Hematopoietic multipotent progenitor cell (in vitro differentiated cells): ENCODE data around the gene BPIFB1. TPM values are rescaled to one million over a fixed set of nuclear protein-coding genes. Genes with fewer than 3 reads are reported as not detected.

Experiments
- DNase-seq, 3 donors: peaks; one replicate each; pipeline ENCODE4 v3.0.0-alpha.2; 2011 to 2015; ENCODE audit warnings: low read depth in 2 of 3, low spot score in 2 of 3
- total RNA-seq: library from RNA; depleted of rRNA; stranded (reverse); fragments of >200 nt; gene quantifications from one replicate; pipeline ENCODE4 v1.2.3, GENCODE V29; 2012

Gene BPIFB1
- total RNA-seq, 1 donor: not detected

DNA sequence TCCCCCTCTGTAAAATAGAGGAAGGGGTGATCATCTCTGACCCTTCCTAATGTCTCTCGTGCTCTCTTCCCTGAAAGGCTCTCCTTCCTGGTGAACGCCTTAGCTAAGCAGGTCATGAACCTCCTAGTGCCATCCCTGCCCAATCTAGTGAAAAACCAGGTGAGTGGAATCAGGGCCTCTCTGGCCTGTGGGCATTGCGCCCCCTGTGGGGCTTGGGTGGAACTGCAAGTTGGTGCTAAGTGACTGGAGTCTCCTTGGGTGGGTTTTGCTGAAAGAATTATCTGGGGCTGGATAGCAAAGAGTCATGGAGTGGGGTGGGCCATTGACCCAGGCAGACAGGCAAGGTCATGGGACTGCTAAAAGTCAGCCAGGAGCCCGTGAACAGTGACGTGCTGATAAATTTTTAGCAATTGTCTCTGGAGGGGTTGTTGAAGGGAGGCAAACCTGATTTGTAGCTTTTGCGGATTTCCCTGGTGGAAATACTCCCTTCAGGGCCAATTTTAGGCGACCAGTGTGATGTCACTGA is 8.9 kb downstream of the BPIFB1 start:
- DNase-seq: peak; percentile 38 to 63 (median 39)

DNA sequence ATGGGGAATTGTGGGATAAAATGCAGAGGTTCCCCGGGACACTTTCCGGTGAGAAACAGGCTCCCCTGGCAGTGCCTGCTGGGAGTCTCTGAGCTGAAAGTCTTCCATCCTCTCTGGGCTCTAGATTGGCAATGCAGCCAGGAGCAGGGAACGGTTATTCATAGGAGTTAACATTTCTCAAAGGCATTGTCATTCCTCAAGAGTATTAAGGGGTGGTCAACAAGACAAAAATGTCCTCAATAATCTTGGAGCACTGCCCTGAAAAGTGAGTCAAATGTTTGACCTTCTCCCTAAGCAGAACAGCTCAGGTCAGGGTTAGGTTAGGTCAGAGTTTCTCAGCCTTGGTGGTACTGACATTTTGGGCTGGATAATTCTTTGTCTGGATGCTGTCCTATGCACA is 13.2 kb downstream of the BPIFB1 start:
- DNase-seq: no peak

DNA sequence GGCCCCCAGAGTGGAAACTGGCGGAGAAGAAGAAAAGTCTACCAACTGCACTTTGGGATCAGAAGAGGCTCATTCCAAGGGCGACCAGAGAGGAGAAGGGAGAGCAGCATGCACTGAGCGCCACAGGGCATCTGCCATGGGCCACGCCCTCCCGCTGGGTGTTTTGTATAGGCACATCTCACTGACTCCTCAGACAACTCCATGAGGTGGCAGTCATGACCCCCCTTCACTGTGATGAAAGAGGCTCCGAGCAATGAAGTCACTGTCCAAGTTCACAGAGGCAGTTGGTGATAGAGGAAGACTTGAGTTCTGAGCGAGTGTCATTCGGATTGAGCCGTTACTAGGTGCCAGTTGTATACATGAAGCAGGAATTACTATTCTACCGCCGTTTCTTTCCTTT is 15.4 kb downstream of the BPIFB1 start:
- no peak for DNase-seq

DNA sequence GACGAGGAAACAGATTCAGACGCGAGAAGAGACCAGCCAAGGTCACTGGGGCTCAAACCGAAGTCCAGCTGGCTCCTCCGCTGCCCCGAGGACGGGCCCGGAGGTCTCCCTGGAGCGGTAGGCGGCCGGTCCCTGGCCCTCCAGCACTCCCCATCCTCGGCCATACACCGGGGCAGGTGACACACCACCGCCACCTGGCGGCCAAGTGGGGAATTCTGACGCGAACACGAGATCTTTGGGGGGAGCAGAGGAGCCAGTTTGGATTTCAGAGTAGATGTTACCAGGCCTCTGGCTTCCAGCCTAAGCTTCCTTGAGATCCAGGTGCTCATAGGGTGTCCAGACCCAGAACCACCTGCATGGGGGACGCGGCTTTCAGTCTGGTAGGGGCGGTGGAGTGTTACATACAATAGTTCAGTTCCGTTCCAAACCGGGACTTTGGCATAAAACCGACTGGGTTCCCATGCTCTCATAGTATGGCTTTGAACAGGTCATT is 16.1 kb downstream of the BPIFB1 start:
- peak; percentile 62 to 74 (median 62) for DNase-seq

DNA sequence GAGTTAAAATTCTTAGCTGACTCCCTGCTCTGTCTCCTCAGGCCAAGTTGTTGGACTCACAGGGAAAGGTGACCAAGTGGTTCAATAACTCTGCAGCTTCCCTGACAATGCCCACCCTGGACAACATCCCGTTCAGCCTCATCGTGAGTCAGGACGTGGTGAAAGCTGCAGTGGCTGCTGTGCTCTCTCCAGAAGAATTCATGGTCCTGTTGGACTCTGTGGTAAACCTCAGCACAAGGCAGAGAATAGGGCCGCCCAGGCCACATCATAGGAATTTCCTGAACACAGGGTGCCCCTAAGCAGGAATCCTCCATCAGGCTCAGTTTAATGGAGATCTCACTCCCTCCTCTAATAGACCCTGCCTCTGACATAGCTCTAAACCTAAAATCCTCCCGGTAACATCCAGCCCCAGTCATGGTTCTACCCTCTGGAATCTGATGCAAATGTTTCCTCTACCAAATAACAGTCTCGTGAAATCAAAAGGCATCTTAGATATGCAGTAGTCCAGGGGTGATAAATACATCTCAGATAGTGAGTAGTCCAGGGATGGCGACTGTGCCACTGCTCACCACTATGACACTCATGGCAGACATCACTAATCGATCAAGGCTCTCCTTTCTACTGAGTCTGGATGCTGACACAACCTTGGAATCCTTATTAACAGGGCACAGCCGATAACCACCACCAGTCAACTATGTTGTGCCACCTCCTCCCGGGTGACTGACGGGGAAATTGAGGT is 18.3 kb downstream of the BPIFB1 start:
- no peak for DNase-seq

DNA sequence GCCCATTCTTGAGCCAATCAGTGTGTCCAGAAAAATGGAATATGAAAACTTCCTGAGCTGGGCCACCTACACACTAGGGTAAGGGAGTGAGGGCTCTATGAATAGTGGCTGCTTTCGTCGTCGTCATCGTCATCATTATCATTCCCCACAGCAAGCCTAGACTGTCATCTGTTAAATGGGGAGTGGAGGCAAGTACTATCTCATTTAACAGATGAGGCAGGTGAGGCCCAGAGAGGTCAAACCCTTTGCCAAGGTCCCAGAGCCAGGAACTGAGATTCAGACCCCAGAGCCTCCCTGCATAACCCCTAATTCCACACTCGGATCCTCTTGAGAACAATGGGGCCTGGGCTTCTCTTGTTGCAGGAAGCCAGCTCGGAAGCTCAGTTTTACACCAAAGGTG is 20.6 kb downstream of the BPIFB1 start:
- DNase-seq: no peak

DNA sequence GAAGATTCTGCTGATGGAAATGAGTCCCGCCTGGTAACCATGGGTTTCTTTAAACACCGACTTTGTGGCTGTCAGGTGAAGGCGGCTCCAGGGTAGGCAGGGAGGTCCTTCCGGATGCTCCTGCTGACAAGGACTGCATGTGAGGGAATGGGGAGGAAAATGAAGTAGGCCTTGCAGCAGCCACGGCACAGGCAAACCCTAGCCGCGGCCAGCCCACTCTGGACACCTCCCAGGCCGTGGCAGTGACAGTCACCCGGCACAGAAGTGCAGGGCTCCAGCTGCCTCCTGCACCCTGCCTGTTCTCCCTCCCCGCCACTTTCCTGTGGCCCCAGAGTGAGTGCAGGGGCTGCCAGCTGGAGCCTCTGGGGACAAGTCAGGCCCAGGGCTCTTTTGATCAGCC is 21.0 kb downstream of the BPIFB1 start:
- no peak for DNase-seq

DNA sequence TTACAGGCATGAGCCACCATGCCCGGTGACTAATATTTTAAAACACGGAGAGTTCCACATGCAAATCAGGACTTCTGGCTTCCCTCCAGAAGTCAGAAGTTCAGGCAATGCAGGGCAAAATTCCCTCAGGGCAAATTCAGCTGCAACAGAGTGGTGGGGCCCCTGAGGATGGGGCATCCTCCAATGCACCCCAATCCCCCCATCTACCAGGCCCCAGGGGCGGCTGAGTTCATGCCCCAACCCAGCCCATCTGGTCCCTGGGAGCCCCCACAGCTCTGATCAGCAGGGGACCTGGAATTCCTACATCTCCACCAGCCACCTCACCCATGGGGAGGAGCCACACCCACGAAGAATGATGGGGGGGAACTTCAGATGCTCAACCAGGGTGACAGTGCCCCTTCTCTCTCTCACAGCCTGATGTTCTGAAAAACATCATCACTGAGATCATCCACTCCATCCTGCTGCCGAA is 22.6 kb downstream of the BPIFB1 start:
- DNase-seq: no peak

DNA sequence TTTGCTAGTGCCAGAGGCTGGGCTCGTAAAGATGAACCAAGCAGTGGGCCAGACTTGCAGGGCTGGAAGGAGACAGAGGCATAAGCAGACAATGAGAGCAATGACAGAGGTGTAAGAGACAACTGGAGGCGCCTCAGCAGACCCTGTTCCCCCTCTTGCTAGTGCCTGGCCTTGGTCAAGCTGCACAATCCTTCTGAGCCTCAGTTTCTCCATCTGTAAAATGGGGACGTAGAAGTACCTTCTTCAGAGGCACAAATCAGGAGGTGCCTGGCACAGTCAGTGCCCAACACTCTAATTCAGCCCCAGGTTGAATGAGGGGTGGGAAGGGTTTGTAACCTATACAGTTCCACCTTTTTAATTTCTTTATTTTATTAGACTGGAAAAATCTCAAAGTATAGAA is 23.2 kb downstream of the BPIFB1 start:
- DNase-seq: no peak

DNA sequence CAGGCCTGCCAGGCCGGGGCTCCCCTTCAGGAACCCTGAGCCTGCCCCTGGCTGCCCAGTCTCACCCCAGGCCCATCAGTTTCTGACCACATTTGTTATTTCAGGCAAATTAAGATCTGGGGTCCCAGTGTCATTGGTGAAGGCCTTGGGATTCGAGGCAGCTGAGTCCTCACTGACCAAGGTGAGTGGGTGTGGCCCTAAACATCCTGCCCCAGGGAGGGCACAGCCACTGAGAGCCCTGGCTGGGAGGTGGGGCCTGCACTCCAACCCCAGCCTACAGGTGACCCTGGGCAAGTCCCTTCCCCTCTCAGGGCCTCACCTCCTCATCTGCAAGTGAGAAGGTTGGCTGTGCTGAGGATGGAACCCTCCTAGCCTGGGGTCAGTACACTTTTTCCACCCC is 23.8 kb downstream of the BPIFB1 start:
- no peak for DNase-seq

DNA sequence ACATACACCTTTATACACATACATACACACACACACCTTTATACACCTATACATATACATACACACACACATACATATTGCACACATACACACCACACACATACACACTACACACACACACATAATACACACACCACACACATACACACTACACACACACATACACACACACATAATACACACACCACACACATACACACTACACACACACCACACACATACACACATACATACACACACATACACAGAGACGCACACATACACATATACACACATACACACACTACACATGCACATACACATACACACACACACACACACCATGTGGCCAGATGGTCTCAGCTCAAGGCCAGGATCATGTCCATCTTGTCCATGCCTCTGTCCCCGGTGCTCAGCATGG is 25.7 kb downstream of the BPIFB1 start:
- no peak for DNase-seq

DNA sequence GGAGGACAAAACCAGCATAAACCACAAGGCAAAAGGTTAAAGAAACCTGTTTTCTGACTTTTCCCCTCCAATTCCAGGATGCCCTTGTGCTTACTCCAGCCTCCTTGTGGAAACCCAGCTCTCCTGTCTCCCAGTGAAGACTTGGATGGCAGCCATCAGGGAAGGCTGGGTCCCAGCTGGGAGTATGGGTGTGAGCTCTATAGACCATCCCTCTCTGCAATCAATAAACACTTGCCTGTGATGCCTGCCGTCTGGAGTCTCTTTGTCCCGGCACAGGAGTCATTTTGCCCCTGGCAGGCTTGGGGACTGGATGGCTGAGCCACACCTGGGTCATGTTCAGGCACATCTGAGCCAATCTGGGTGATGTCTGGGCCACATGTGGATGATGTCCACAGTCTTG is 26.6 kb downstream of the BPIFB1 start:
- DNase-seq: no peak

DNA sequence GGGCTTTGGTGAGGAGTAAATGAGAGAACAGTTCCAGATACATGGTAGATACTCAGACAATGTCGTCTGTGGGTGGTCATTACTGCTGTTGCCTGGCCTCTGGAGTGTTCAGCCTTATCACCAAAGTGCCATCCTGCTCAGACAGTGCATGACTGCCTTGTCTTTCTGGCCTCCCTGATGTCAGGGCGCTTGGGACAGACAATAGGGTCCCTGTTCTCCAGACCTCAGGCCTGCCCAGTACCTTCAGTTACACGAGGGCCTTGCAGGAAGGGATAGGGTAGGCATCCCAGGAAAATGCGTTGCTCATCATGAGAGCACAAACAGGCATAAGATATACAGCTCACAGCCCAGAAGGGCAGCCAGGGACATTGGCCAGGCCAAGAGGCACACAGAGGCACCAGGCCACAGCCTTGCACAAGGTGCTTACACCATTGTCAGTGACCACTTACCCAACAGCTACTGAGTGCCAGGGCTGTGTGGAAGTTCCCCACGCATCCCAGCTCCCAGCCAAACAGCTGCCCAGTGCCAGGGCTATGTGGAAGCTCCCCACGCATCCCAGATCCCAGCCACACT is 27.4 kb downstream of the BPIFB1 start:
- no peak for DNase-seq

DNA sequence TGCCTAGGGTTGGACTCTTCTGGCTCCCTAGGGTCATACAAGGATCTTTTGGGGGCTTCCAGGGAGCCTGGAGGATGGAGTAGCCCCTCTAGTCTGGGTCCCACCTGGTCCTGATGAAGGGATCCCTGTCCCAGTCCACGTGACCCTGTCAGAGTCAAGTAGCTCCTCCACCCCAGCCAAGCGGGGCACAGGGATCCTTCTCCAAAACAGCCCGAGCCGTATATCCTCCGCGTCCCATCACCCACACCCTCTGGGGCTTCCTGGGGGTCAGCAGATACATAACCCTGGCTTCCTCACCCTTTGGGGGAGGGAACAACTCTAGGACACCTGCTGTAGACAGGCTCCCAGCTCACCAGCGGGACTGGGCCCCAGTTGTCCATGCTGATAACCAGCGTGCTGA is 28.0 kb downstream of the BPIFB1 start:
- DNase-seq: no peak

DNA sequence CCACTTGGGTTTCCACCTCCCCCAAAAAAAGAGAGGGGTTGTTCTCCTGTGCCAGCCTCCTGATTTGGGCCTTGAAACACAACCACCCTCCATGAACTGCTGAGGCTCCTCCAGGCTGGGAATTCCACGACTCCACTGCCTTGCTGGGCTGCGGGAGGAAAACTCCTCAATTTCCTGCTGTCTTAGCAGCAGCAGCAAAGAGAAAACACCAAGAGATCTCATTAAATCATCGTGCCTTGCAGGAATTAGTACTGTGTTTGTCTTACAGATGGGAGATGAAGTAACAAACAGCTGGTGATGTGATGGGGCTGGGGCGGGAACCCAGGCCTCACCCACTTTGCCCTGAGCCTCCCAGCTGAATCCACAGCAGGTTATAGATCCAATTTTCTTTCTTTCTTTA is 29.0 kb downstream of the BPIFB1 start:
- DNase-seq: no peak

DNA sequence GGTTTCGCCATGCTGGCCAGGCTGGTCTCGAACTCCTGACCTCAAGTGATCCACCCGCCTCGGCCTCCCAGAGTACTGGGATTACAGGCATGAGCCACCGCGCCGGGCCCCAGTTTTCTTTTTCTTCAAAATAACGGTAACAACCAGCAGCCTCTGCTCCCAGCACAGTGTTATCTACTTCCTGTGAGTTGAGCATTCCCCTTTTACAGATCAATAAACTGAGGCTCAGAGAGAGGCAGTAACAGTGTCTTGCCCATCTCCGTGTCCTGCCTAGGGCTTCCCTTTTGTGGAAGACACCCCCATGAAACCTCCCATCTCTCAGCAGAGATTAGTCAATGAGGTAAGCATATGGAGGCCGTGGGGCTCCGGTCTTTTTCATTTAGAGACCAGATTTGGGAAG is 29.6 kb downstream of the BPIFB1 start:
- no peak for DNase-seq

DNA sequence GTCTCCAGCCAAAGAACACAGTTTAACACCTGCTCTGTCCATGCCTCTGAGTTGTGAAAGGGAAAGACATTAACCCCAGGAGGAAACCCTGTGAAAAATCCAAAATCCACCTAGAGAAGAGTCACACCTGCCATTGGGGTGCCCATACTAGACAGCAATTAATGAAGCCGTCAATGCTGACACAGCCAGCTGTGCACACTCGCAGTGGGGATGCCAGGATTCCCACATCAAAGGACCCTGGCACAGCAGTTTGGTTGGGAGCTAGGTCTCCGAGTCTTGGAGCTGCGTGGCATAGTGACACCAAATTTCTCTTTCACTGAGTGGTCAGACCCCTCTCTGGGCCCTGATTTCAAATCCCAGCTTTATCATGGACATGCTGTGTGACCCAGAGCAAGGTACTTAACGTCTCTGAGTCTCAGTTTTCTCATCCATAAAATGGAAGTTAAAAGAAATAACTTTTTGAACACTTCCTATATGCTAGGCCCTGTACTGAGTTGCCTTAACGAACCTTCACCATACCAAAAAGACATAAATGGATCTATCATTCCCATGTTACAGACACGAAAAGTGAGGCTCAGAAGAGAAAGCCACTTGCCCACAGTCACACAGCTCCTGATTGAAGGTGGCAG is 30.8 kb downstream of the BPIFB1 start:
- no peak for DNase-seq

DNA sequence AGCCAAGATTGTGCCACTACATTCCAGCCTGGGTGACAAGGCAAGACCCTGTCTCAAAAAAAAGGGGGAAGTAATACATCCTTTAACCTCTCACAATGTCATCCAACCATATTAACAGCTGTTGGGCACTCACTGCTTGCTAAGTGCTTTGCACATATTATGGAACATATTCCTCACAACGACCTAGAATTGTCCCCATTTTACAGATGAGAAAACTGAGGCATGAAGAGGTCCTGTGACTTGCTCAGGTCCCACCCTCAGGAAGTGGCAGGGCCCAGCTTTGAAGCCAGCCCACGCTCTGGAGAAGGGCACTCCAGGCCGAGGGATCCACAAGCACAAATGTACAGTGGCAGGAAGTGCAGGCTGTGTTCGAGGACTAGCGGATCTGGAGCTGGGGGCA is 33.3 kb downstream of the BPIFB1 start:
- DNase-seq: no peak

DNA sequence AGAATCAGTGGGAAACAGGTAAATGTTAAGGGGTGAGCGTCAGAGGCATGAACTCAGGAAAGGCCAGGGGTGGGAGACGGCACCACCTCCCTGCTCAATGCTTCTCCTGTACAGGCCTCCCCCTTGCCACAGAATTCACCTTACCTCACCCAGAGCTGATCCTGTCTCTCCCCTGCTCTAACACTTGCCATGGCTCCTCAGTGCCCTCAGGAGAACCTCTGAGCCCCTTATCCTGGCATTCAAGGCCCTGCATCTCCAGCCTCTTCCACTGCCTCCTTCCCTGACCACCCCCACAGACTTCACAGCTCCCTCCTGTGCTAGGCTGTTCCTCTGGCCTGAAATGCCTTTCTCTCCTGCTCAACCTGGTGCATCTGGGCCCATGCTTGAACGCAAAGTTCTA is 33.9 kb downstream of the BPIFB1 start:
- no peak for DNase-seq

DNA sequence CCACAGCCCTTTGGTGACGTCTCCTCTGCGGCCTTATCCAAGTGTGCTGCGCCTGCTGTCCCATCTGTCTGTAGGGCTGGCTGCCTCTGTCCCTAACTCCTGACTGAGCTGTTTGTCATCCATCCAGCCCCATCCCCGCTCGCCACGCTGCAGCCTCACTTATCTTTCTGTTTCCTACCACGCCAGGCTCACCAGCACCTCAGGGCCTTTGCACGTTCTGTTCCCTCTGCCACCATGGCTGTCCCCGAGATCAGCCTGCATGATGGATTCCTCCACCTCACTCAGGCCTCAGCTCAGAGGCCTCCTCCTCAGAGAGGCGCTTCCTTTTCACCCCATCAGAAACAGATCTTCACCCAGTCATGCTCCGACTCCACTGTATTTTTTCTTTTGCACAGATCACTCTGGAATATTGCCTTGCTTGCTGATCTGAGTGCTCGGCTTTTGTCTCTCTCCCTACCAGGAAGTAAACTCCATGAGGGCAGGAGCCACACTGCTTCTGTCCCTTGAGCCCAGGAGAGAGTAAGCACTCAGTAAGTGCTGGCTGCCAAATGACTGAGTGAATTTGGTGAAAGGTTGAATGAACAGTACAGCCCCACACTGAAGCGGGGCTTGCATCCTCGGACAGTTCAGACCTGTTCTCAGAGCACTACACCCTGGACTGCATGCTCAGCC is 34.5 kb downstream of the BPIFB1 start:
- no peak for DNase-seq

DNA sequence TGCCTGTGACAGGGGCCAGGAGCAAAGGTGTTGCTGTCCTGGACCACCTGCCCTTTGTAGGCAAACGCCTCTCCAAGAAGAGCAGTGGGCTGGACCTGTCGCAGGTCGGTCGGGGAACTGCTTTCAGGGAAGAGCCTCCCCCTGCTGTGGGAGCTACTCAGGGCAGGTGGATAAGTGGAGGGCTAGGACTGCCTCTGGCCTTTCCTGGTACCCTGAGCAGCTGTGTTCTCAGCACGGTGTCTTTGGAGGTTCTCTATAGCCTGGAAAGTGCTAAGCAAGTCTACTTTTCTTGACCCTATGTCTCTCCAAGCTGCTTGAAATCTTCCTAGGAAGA is 35.0 kb downstream of the BPIFB1 start:
- DNase-seq: no peak
